Testis (tissue), 3 donors: ENCODE data around the gene SUGP2. TPM values are rescaled to one million over a fixed set of nuclear protein-coding genes. Genes with fewer than 3 reads are reported as not detected.

ENCODE experiments used
- DNase-seq: peaks from one replicate; pipeline ENCODE4 v3.0.0-alpha.2; 2019
- H3K27ac ChIP-seq, 2 donors: fragments of 200-600 bp; sonication (generic); one replicate each; pipeline ENCODE4 v1.5.1; 2019
- H3K27me3 ChIP-seq: fragments of 200-600 bp; sonication (generic); one replicate; pipeline ENCODE4 v1.5.1; 2019
- H3K36me3 ChIP-seq: fragments of 200-600 bp; sonication (generic); one replicate; pipeline ENCODE4 v1.5.1; 2017; ENCODE audit warnings: low read depth; ENCODE audit errors: missing control alignments
- H3K4me1 ChIP-seq: fragments of 200-600 bp; sonication (generic); one replicate; pipeline ENCODE4 v1.5.1; 2019
- H3K4me3 ChIP-seq, 2 donors: fragments of 200-600 bp; sonication (generic); one replicate each; pipeline ENCODE4 v1.5.1; 2017 to 2019
- H3K9me3 ChIP-seq: fragments of 200-600 bp; sonication (generic); one replicate; pipeline ENCODE4 v1.5.1; 2017
- CTCF ChIP-seq, 3 experiments: fragments of 450-650 bp in 2 of 3; fragments of 200-600 bp in 1 of 3; sonication (generic) in 1 of 3; IDR thresholded peaks; one replicate each; pipeline ENCODE4 v1.5.1; 2016 to 2019; ENCODE audit warnings: antibody characterized with exemption in 3 of 3, mild to moderate bottlenecking in 2 of 3, moderate library complexity in 1 of 3
- POLR2A ChIP-seq: fragments of 450-650 bp; IDR thresholded peaks from one replicate; pipeline ENCODE4 v1.6.1; 2017; ENCODE audit warnings: antibody characterized with exemption, mild to moderate bottlenecking, moderate library complexity
- WGBS, 2 donors: methylation state at CpG; one replicate each; pipeline ENCODE4 v1.1.5; 2018; 5-methylcytosine and 5-hydroxymethylcytosine counted together
- intact Hi-C: fragments of 100-400 bp; cut with DNase I; formaldehyde crosslinking; loops from one replicate; pipeline ENCODE4 v1.15.1; 2023; ENCODE audit warnings: low total_unique reads
- polyA plus RNA-seq: library from polyadenylated mRNA; stranded (reverse); fragments of 350-450 nt; fragmentation: Illumina TruSeq; extraction: RNeasy Lipid Tissue Mini Kit (QIAGEN cat#74804); gene quantifications from one replicate; pipeline ENCODE4 v1.2.3, GENCODE V29; 2014; ENCODE audit warnings: low read depth, low replicate concordance; ENCODE audit not compliant: insufficient read depth
- total RNA-seq, 2 donors: library from RNA; depleted of rRNA; stranded (reverse); fragments of >200 nt; gene quantifications; one replicate each; pipeline ENCODE4 v1.2.3, GENCODE V29; 2016

The SUGP2 gene
- total and polyA plus RNA-seq, 3 donors from 2014 or later: 176 to 331 (median 254) TPM

GRCh38 chr19:19077103-19077502 lies 43.8 kb upstream of the SUGP2 start:
- Histone ChIP-seq H3K9me3 (no peaks in the 10 kb centered on the region), H3K4me1 (peaks cover 7% of the 10 kb centered on the region), H3K27me3 (no peaks in the 10 kb centered on the region), H3K27ac (no peak overlapping the region), H3K36me3 (no peaks in the 10 kb centered on the region), H3K4me3 (no peak overlapping the region)
- intact Hi-C loops: no loop called here
- DNase-seq: no peak
- 96 to 97% methylated on average over 7 of the region's 7 CpGs for WGBS, 2 donors
- no peak for TF ChIP-seq CTCF (IDR thresholded peaks at IDR 0.05)
- TF ChIP-seq POLR2A: no peak

- Histone ChIP-seq H3K4me1 (peaks cover 7% of the 10 kb centered on the region), H3K4me3 (no peak overlapping the region), H3K27ac (no peak overlapping the region), H3K9me3 (no peaks in the 10 kb centered on the region), H3K27me3 (no peaks in the 10 kb centered on the region), H3K36me3 (no peaks in the 10 kb centered on the region)
- intact Hi-C loops: no loop called here
- 88 to 100% methylated on average over 1 of the region's 1 CpG for WGBS, 2 donors
- no peak for TF ChIP-seq CTCF (IDR thresholded peaks at IDR 0.05)
- no peak for TF ChIP-seq POLR2A
- DNase-seq: no peak
These were observed 43.2 kb upstream of the SUGP2 start for GRCh38 chr19:19076476-19076875.

- Histone ChIP-seq H3K27ac (no peak overlapping the region), H3K27me3 (no peaks in the 10 kb centered on the region), H3K4me1 (peaks cover 7% of the 10 kb centered on the region), H3K9me3 (no peaks in the 10 kb centered on the region), H3K36me3 (no peaks in the 10 kb centered on the region), H3K4me3 (no peak overlapping the region)
- no peak for DNase-seq
- intact Hi-C loops: no loop called here
- TF ChIP-seq POLR2A (no peak), CTCF (IDR thresholded peaks at IDR 0.05) (no peak)
- WGBS, 2 donors: 91 to 96% methylated on average over 8 of the region's 8 CpGs
These were observed 41.8 kb upstream of the SUGP2 start for GRCh38 chr19:19075126-19075525.

GRCh38 chr19:19074196-19074882 lies 41.0 kb upstream of the SUGP2 start:
- H3K9me3 ChIP-seq: no peaks in the 10 kb centered on the region
- intact Hi-C loops: no loop called here
- TF ChIP-seq POLR2A: no peak
- no peak for TF ChIP-seq CTCF (IDR thresholded peaks at IDR 0.05)
- DNase-seq: no peak
- 71 to 78% methylated on average over 13 of the region's 13 CpGs for WGBS, 2 donors
- no peaks in the 10 kb centered on the region for H3K36me3 ChIP-seq
- no peaks in the 10 kb centered on the region for H3K27me3 ChIP-seq
- H3K4me1 ChIP-seq: peaks cover 7% of the 10 kb centered on the region
- no peak overlapping the region for H3K4me3 ChIP-seq
- H3K27ac ChIP-seq: no peak overlapping the region

GRCh38 chr19:19071897-19072296 lies 38.6 kb upstream of the SUGP2 start:
- TF ChIP-seq CTCF (IDR thresholded peaks at IDR 0.05) (no peak), POLR2A (no peak)
- Histone ChIP-seq H3K9me3 (no peaks in the 10 kb centered on the region), H3K4me3 (no peak overlapping the region), H3K36me3 (no peaks in the 10 kb centered on the region), H3K4me1 (no peaks in the 10 kb centered on the region), H3K27ac (no peak overlapping the region), H3K27me3 (no peaks in the 10 kb centered on the region)
- intact Hi-C loops: no loop called here
- no peak for DNase-seq
- 94 to 95% methylated on average over 8 of the region's 8 CpGs for WGBS, 2 donors
